Karpas-422 (cell line): ENCODE results near the gene C1GALT1. TPM values are rescaled to one million over a fixed set of nuclear protein-coding genes. Genes with fewer than 3 reads are reported as not detected.

ENCODE experiments used
- DNase-seq: peaks from one replicate; pipeline ENCODE4 v3.0.0-alpha.2; 2015
- H2AFZ ChIP-seq: fragments of 200-600 bp; sonication (generic); 2 replicates; pipeline ENCODE4 v1.6.1; 2014; ENCODE audit warnings: antibody characterized with exemption, low read length, mixed read lengths
- H3K27ac ChIP-seq: fragments of 200-600 bp; sonication (generic); 2 replicates; pipeline ENCODE4 v1.5.1; 2014; ENCODE audit warnings: mild to moderate bottlenecking, low read length, moderate library complexity
- H3K27me3 ChIP-seq: fragments of 200-600 bp; sonication (generic); 2 replicates; pipeline ENCODE4 v1.6.1; 2014; ENCODE audit warnings: low read length, mixed read lengths
- H3K36me3 ChIP-seq: fragments of 200-600 bp; sonication (generic); 2 replicates; pipeline ENCODE4 v1.6.1; 2014; ENCODE audit warnings: low read length, mixed read lengths; ENCODE audit not compliant: insufficient read depth
- H3K4me1 ChIP-seq: fragments of 200-600 bp; sonication (generic); 2 replicates; pipeline ENCODE4 v1.6.1; 2014; ENCODE audit warnings: mild to moderate bottlenecking, low read length, mixed read lengths
- H3K4me2 ChIP-seq: fragments of 200-600 bp; sonication (generic); 2 replicates; pipeline ENCODE4 v1.6.1; 2014; ENCODE audit warnings: low read length, low read depth, mild to moderate bottlenecking; ENCODE audit not compliant: poor library complexity, severe bottlenecking
- H3K4me3 ChIP-seq: fragments of 200-600 bp; sonication (generic); 2 replicates; pipeline ENCODE4 v1.5.1; 2014; ENCODE audit warnings: mild to moderate bottlenecking, antibody characterized with exemption, low read length, mixed read lengths
- H3K79me2 ChIP-seq: fragments of 200-600 bp; sonication (generic); 2 replicates; pipeline ENCODE4 v1.6.1; 2014; ENCODE audit warnings: mild to moderate bottlenecking, low read length, mixed read lengths
- H3K9ac ChIP-seq: fragments of 200-600 bp; sonication (generic); 2 replicates; pipeline ENCODE4 v1.6.0; 2014; ENCODE audit warnings: low read length
- H3K9me2 ChIP-seq: fragments of 200-600 bp; sonication (generic), shearing (Covaris generic); replicated peaks from 2 replicates; pipeline ENCODE4 v1.6.0; 2014; ENCODE audit warnings: mild to moderate bottlenecking, low read length, moderate library complexity; ENCODE audit not compliant: insufficient read depth
- H3K9me3 ChIP-seq: fragments of 300-700, 200-600 bp; sonication (generic); 2 replicates; pipeline ENCODE4 v1.6.1; 2014; ENCODE audit warnings: low read length, mixed read lengths
- H4K20me1 ChIP-seq: fragments of 200-600 bp; sonication (generic); 2 replicates; pipeline ENCODE4 v1.6.1; 2014; ENCODE audit warnings: mild to moderate bottlenecking, antibody characterized with exemption, low read length, low read depth; ENCODE audit not compliant: insufficient read depth
- total RNA-seq: library from RNA; depleted of rRNA; stranded (reverse); fragments of >200 nt; shearing (Covaris generic); gene quantifications from 2 replicates; pipeline ENCODE4 v1.2.3, GENCODE V29; 2014; ENCODE audit warnings: low replicate concordance

C1GALT1 gene
- total RNA-seq, 1 experiment from 2014 or later, result 36.7 TPM

- Histone ChIP-seq H3K4me3 (no peak overlapping the region), H3K4me2 (no peak overlapping the region), H3K36me3 (peaks cover 15% of the 10 kb centered on the region; the same call in 1 of the 2 replicates), H3K27ac (no peak overlapping the region), H3K27me3 (no peaks in the 10 kb centered on the region), H3K9me2 (no peaks in the 10 kb centered on the region), H3K79me2 (peaks cover 100% of the 10 kb centered on the region), H3K9me3 (no peaks in the 10 kb centered on the region), H2AFZ (no peak overlapping the region), H3K9ac (no peak overlapping the region), H3K4me1 (peaks cover 9% of the 10 kb centered on the region), H4K20me1 (no peaks in the 10 kb centered on the region)
- no peak for DNase-seq
These were observed 28.3 kb downstream of the C1GALT1 start for GRCh38 chr7:7210475-7211237.

GRCh38 chr7:7212612-7213011 is 30.3 kb downstream of the C1GALT1 start:
- no peaks in the 10 kb centered on the region for H4K20me1 ChIP-seq
- H3K79me2 ChIP-seq, result peaks cover 99% of the 10 kb centered on the region
- H3K9me2 ChIP-seq, result no peaks in the 10 kb centered on the region

GRCh38 chr7:7214398-7215347 is 32.3 kb downstream of the C1GALT1 start:
- H3K36me3 ChIP-seq, result peaks cover 26% of the 10 kb centered on the region
- no peak for DNase-seq

More at GRCh38 chr7:7212612-7213011, 30.3 kb downstream of the C1GALT1 start:
- H3K4me1 ChIP-seq, result peaks cover 9% of the 10 kb centered on the region
- no peak overlapping the region for H3K9ac ChIP-seq
- H3K27ac ChIP-seq, result no peak overlapping the region
- no peak for DNase-seq
- H2AFZ ChIP-seq, result no peak overlapping the region
- H3K4me2 ChIP-seq, result no peak overlapping the region
- no peaks in the 10 kb centered on the region for H3K27me3 ChIP-seq
- peaks cover 15% of the 10 kb centered on the region; the same call in 1 of the 2 replicates for H3K36me3 ChIP-seq
- H3K4me3 ChIP-seq, result no peak overlapping the region
- H3K9me3 ChIP-seq, result no peaks in the 10 kb centered on the region

GRCh38 chr7:7216279-7216678 is 33.9 kb downstream of the C1GALT1 start:
- Histone ChIP-seq H3K9me2 (no peaks in the 10 kb centered on the region), H3K79me2 (peaks cover 97% of the 10 kb centered on the region), H3K4me3 (no peak overlapping the region), H3K27ac (no peak overlapping the region), H3K27me3 (no peaks in the 10 kb centered on the region), H3K4me1 (peaks cover 10% of the 10 kb centered on the region; the same call in 1 of the 2 replicates), H3K9ac (no peak overlapping the region), H3K36me3 (peaks cover 26% of the 10 kb centered on the region), H3K4me2 (no peak overlapping the region), H2AFZ (no peak overlapping the region), H3K9me3 (no peaks in the 10 kb centered on the region), H4K20me1 (no peaks in the 10 kb centered on the region)
- no peak for DNase-seq

More at GRCh38 chr7:7214398-7215347, 32.3 kb downstream of the C1GALT1 start:
- H3K27ac ChIP-seq, result no peak overlapping the region
- no peak overlapping the region for H3K4me3 ChIP-seq
- peaks cover 12% of the 10 kb centered on the region for H3K4me1 ChIP-seq
- no peaks in the 10 kb centered on the region for H3K9me2 ChIP-seq
- no peaks in the 10 kb centered on the region for H4K20me1 ChIP-seq
- peaks cover 97% of the 10 kb centered on the region for H3K79me2 ChIP-seq
- H3K9ac ChIP-seq, result no peak overlapping the region
- H3K4me2 ChIP-seq, result no peak overlapping the region
- H3K9me3 ChIP-seq, result no peaks in the 10 kb centered on the region
- no peak overlapping the region for H2AFZ ChIP-seq
- H3K27me3 ChIP-seq, result no peaks in the 10 kb centered on the region

GRCh38 chr7:7219216-7219615 is 36.9 kb downstream of the C1GALT1 start:
- no peaks in the 10 kb centered on the region for H3K9me2 ChIP-seq
- no peaks in the 10 kb centered on the region for H3K9me3 ChIP-seq
- H3K9ac ChIP-seq, result no peak overlapping the region
- peaks cover 35% of the 10 kb centered on the region for H3K36me3 ChIP-seq
- peaks cover 97% of the 10 kb centered on the region for H3K79me2 ChIP-seq
- H3K4me1 ChIP-seq, result peaks cover 6% of the 10 kb centered on the region; the same call in 1 of the 2 replicates
- no peak overlapping the region for H2AFZ ChIP-seq
- no peak for DNase-seq
- H3K27ac ChIP-seq, result no peak overlapping the region
- no peaks in the 10 kb centered on the region for H4K20me1 ChIP-seq
- H3K27me3 ChIP-seq, result no peaks in the 10 kb centered on the region
- no peak overlapping the region for H3K4me2 ChIP-seq
- no peak overlapping the region for H3K4me3 ChIP-seq

GRCh38 chr7:7220821-7221220 is 38.5 kb downstream of the C1GALT1 start:
- peaks cover 6% of the 10 kb centered on the region; the same call in 1 of the 2 replicates for H3K4me1 ChIP-seq
- H3K79me2 ChIP-seq, result peaks cover 97% of the 10 kb centered on the region
- no peaks in the 10 kb centered on the region for H3K9me2 ChIP-seq
- H3K4me3 ChIP-seq, result no peak overlapping the region
- H3K9me3 ChIP-seq, result no peaks in the 10 kb centered on the region
- no peak overlapping the region for H2AFZ ChIP-seq
- no peaks in the 10 kb centered on the region for H4K20me1 ChIP-seq
- peaks cover 44% of the 10 kb centered on the region for H3K36me3 ChIP-seq
- DNase-seq, result no peak
- H3K9ac ChIP-seq, result no peak overlapping the region
- H3K4me2 ChIP-seq, result no peak overlapping the region
- H3K27ac ChIP-seq, result no peak overlapping the region
- H3K27me3 ChIP-seq, result no peaks in the 10 kb centered on the region

GRCh38 chr7:7221599-7222038 is 39.3 kb downstream of the C1GALT1 start:
- peaks cover 48% of the 10 kb centered on the region for H3K36me3 ChIP-seq
- no peaks in the 10 kb centered on the region for H3K9me2 ChIP-seq
- no peaks in the 10 kb centered on the region for H3K9me3 ChIP-seq
- H3K79me2 ChIP-seq, result peaks cover 97% of the 10 kb centered on the region
- H3K4me1 ChIP-seq, result peaks cover 6% of the 10 kb centered on the region; the same call in 1 of the 2 replicates
- no peak overlapping the region for H3K27ac ChIP-seq
- no peak overlapping the region for H2AFZ ChIP-seq
- H4K20me1 ChIP-seq, result no peaks in the 10 kb centered on the region
- H3K4me2 ChIP-seq, result no peak overlapping the region
- H3K27me3 ChIP-seq, result no peaks in the 10 kb centered on the region
- H3K9ac ChIP-seq, result no peak overlapping the region
- H3K4me3 ChIP-seq, result no peak overlapping the region
- DNase-seq, result no peak

GRCh38 chr7:7223250-7223649 is 40.9 kb downstream of the C1GALT1 start:
- Histone ChIP-seq H4K20me1 (no peaks in the 10 kb centered on the region), H3K9me3 (no peaks in the 10 kb centered on the region), H3K79me2 (peaks cover 95% of the 10 kb centered on the region), H3K4me3 (no peak overlapping the region), H3K9ac (no peak overlapping the region), H3K27ac (no peak overlapping the region), H3K4me1 (peaks cover 6% of the 10 kb centered on the region; the same call in 1 of the 2 replicates), H2AFZ (no peak overlapping the region), H3K36me3 (peaks cover 37% of the 10 kb centered on the region), H3K9me2 (no peaks in the 10 kb centered on the region), H3K4me2 (no peak overlapping the region), H3K27me3 (no peaks in the 10 kb centered on the region)
- no peak for DNase-seq
